SK-N-SH (cell line): ENCODE data around the gene INSYN2B.

Source experiments
- EP300 ChIP-seq, 2 experiments: IDR thresholded peaks; 2 replicates each; pipeline versions ENCODE4 v1.4.0 to v1.6.1; 2012; ENCODE audit warnings: borderline replicate concordance in 1 of 2, low read depth in 1 of 2, low read length in 1 of 2
- EZH2phosphoT487 ChIP-seq: fragments of 200-600 bp; sonication (generic); IDR thresholded peaks from 2 replicates; pipeline ENCODE4 v1.6.1; 2017; ENCODE audit warnings: low read depth, mixed run types, mild to moderate bottlenecking, antibody characterized with exemption, moderate library complexity, borderline replicate concordance
- FOXJ3 ChIP-seq: sonication (generic); formaldehyde crosslinking; IDR thresholded peaks from 2 replicates; pipeline ENCODE4 v1.5.1; 2020; ENCODE audit warnings: mild to moderate bottlenecking, missing genetic modification reagents
- JUND ChIP-seq: IDR thresholded peaks from 2 replicates; pipeline ENCODE4 v1.4.0; 2012
- MXI1 ChIP-seq: IDR thresholded peaks from 2 replicates; pipeline ENCODE4 v1.6.1; 2012; ENCODE audit warnings: mild to moderate bottlenecking, low read depth, low read length, improper control_type of control experiment
- NFIC ChIP-seq: IDR thresholded peaks from 2 replicates; pipeline ENCODE4 v1.4.0; 2012; ENCODE audit warnings: borderline replicate concordance
- RAD21 ChIP-seq: IDR thresholded peaks from 2 replicates; pipeline ENCODE4 v1.6.1; 2012; ENCODE audit warnings: mild to moderate bottlenecking, low read length
- RFX5 ChIP-seq: IDR thresholded peaks from 2 replicates; pipeline ENCODE4 v1.6.1; 2012; ENCODE audit warnings: mild to moderate bottlenecking, improper control_type of control experiment, low read length
- TF ChIP-seq, protein P1 (sequence below): fragments of 200-600 bp; sonication (generic); IDR thresholded peaks from 2 replicates; pipeline ENCODE4 v1.6.1; 2017; ENCODE audit warnings: antibody characterized with exemption, mild to moderate bottlenecking, moderate library complexity
- TF ChIP-seq, protein P2 (sequence below): fragments of 150-350 bp; IDR thresholded peaks from 2 replicates; pipeline ENCODE4 v1.6.1; 2016; ENCODE audit warnings: mild to moderate bottlenecking, low read depth, low read length
- TF ChIP-seq, protein P3 (sequence below): IDR thresholded peaks from 2 replicates; pipeline ENCODE4 v1.6.1; 2012; ENCODE audit warnings: mild to moderate bottlenecking, low read depth, low read length, moderate library complexity

DNA sequence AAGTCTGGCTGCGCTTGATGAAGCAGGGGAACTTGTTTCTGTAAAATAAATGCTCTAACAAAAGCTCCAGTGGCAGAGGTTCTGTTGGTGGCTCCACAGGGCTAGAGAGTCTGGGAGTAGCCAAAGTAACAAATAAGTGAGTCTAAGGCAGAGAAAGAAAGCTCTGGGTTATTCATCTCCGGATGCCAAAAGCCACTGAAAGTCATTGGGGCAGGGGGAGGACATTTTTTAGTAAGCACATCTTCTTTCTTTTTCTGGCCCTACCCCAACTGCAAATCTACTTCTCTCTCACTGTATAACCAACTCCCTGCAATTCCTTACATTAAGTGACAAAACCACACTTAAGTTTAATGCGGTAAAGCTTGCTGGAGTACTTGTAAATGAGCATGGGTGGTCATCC, 141.6 kb downstream of the INSYN2B start:
- TF ChIP-seq, protein P1, sequence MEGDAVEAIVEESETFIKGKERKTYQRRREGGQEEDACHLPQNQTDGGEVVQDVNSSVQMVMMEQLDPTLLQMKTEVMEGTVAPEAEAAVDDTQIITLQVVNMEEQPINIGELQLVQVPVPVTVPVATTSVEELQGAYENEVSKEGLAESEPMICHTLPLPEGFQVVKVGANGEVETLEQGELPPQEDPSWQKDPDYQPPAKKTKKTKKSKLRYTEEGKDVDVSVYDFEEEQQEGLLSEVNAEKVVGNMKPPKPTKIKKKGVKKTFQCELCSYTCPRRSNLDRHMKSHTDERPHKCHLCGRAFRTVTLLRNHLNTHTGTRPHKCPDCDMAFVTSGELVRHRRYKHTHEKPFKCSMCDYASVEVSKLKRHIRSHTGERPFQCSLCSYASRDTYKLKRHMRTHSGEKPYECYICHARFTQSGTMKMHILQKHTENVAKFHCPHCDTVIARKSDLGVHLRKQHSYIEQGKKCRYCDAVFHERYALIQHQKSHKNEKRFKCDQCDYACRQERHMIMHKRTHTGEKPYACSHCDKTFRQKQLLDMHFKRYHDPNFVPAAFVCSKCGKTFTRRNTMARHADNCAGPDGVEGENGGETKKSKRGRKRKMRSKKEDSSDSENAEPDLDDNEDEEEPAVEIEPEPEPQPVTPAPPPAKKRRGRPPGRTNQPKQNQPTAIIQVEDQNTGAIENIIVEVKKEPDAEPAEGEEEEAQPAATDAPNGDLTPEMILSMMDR, result no peak
- TF ChIP-seq, protein P2, sequence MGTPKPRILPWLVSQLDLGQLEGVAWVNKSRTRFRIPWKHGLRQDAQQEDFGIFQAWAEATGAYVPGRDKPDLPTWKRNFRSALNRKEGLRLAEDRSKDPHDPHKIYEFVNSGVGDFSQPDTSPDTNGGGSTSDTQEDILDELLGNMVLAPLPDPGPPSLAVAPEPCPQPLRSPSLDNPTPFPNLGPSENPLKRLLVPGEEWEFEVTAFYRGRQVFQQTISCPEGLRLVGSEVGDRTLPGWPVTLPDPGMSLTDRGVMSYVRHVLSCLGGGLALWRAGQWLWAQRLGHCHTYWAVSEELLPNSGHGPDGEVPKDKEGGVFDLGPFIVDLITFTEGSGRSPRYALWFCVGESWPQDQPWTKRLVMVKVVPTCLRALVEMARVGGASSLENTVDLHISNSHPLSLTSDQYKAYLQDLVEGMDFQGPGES, result no peak
- TF ChIP-seq NFIC, result no peak
- no peak for TF ChIP-seq RFX5
- no peak for TF ChIP-seq EZH2phosphoT487
- no peak for TF ChIP-seq MXI1
- TF ChIP-seq, protein P3, sequence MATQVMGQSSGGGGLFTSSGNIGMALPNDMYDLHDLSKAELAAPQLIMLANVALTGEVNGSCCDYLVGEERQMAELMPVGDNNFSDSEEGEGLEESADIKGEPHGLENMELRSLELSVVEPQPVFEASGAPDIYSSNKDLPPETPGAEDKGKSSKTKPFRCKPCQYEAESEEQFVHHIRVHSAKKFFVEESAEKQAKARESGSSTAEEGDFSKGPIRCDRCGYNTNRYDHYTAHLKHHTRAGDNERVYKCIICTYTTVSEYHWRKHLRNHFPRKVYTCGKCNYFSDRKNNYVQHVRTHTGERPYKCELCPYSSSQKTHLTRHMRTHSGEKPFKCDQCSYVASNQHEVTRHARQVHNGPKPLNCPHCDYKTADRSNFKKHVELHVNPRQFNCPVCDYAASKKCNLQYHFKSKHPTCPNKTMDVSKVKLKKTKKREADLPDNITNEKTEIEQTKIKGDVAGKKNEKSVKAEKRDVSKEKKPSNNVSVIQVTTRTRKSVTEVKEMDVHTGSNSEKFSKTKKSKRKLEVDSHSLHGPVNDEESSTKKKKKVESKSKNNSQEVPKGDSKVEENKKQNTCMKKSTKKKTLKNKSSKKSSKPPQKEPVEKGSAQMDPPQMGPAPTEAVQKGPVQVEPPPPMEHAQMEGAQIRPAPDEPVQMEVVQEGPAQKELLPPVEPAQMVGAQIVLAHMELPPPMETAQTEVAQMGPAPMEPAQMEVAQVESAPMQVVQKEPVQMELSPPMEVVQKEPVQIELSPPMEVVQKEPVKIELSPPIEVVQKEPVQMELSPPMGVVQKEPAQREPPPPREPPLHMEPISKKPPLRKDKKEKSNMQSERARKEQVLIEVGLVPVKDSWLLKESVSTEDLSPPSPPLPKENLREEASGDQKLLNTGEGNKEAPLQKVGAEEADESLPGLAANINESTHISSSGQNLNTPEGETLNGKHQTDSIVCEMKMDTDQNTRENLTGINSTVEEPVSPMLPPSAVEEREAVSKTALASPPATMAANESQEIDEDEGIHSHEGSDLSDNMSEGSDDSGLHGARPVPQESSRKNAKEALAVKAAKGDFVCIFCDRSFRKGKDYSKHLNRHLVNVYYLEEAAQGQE, result no peak
- no peak for TF ChIP-seq FOXJ3 (CRISPR knock-in tag)
- no peak for TF ChIP-seq RAD21
- no peak for TF ChIP-seq EP300 (IDR thresholded peaks at IDR 0.05; ENCODE audit: borderline replicate concordance in 1 of 2, low read depth in 1 of 2, low read length in 1 of 2)
- TF ChIP-seq JUND, result no peak
